GM10847 (cell line): ENCODE measurements around the gene NDFIP2.

Experiments
- POLR2A ChIP-seq: IDR thresholded peaks from 2 replicates; pipeline ENCODE4 v1.6.1; 2011; ENCODE audit not compliant: insufficient read length; ENCODE audit errors: extremely low read depth

NDFIP2 gene

DNA sequence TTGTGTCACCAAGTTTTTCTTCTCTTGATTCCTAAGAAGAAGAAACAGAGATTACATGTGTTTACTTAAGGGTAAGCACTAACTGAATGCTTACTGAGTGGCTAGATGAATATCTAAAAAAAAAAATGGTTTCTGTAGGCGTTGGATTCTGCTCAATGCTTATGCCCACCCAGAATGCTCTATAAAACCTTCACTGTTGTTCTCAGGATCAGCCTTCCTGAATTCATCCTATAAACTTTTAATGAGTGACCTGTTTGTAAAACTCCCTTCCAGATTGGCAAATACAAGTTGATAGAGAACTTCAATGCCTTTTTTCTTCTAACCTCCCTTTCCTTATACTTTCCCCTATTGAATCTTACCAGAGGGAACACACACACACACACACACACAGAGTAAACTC lies 90.2 kb downstream of the NDFIP2 start:
- no peak for TF ChIP-seq POLR2A

DNA sequence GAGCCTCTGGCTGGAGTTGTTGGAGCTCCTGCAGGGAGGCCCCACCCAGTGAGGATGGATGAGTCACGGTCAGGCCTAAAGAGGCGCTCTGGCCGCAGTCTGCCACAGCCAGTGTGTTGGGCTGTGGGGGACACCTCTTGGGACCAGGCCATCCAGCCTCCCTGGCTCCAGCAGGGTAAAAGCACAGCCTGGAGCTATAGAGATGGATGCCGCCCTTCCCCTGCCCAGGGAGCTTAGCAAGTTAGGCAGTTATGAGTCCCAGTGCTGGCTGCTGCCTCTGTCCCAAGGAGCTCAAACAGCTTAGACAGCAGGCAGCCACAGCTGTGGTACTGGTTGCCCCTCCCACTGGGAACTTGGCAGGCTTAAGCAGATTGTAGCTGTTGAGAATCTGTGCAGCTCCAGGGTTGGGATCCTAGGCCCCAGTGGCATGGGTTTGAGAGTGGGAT lies 100.9 kb downstream of the NDFIP2 start:
- TF ChIP-seq POLR2A, result no peak

DNA sequence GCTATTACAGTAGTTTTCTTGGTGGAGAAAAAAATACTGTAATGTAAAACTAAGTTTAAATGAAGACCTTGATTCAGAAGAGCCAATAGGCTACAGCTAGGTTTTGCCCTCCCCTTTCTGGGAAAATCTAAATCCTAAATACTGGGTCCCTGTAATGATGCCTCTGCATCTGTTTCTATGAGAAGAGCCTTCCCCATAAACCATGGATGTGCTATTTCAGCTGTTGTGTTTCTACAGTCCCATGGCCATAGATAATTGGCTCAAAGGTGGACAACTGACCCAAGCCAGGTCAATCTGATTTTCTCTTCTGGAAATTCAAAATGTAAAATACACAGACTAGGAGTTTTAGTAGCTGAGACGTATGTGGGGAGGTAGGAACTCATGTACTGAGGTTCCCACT lies 101.9 kb downstream of the NDFIP2 start:
- no peak for TF ChIP-seq POLR2A

DNA sequence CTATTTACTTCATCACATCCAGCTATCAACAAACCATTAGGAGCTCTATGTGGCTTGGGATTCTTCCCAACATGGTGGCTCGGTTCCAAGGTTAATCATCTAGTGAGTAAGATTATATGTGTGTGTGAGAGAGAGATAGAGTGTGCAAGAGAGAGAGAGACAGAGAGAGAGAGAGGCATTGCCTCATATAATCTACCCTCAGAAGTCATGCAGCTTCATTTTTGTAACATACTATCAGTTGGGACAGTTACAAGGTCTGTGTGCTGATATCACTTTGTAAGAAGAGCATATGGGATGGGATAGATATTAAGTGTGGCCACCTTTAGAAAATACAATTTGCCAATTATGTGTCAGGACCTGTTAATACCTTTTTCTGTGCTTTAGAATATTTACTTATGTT lies 104.1 kb downstream of the NDFIP2 start:
- TF ChIP-seq POLR2A, result no peak

DNA sequence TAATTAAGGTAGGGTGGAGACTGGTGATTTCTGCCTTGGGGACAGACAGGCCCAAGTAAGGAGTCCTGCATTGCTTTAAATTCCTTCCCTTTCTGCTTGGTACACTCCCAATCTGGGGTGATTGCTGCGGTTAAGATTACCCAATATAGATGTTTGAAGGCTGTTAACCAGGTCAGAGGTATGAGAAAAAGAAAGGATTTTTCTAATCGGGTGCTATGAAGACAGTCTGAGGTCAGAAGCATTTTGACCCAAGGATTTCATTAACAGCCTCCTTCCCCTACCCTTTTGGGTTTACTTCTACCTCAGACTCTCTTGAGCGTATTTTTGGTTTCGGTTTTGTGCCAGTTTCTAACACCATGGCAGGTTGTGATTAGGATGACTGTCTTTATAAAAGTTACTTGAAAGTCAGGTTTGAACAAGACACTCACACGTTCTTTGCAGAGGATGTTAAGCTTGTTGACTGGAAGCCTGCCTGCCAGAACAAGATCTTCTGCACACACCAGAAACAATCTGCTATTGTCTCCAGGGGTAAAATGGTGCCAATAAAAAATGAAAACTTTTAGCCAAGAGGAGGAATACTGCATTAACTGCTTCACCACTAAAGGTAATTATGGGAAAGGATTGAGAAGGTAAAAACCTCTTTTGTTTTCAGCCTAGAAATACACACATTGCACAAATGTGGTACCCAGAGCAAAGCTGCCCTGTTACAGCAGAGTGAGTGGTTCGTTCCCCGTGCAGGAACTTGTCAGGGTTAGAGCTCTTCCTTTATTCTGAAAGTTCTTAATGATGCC lies 108.8 kb downstream of the NDFIP2 start:
- no peak for TF ChIP-seq POLR2A

DNA sequence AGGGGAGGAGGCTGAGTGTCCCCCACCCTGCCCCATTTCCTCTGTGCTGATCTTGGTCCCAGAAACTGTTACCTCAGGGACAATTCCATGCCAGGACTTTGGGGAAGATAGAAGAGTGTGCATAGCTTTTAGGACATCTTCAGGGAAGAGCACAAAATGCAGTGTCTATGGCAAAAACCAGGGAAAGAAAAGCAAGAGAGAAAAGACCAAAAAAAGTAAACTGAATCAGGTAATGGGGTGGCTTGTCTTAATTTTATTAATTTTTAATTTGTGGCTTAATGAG lies 109.4 kb downstream of the NDFIP2 start:
- TF ChIP-seq POLR2A, result no peak

DNA sequence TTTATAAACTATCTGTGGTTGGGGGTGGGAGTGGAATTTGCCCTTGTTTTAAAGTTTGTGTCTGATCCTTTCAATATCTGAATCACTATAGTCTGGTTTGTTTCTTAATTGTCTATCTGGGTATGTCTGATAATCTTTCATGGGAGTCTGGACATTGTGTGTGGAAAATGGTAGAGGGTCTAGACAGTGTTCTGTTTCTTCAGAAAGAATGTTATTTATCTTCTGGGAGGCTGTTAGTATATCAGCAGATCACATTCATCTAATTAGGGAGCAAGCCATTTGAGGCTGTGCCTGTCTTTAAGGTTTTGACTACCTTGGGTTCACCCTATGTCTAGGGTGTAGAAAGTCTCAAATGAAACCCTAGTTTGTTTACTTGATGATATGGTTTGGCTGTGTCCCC lies 110.5 kb downstream of the NDFIP2 start:
- TF ChIP-seq POLR2A, result no peak

DNA sequence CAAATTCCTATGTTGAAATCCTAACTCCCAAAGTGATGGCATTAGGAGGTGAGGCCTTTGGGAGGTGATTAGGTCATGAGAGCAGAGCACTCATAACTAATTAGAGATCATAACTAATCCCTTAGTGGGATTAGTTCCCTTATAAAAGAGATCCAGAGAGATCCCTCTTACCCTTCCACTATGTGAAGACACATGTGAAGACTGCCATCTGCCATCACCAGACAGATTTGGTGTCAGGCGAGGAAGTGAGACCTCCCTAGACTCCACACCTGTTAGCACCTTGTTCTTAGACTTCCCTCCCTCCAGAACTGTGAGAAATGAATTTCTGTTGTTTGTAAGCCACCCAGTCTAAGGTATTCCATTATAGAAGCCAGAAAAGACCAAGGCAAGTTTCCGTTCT lies 112.2 kb downstream of the NDFIP2 start:
- no peak for TF ChIP-seq POLR2A

DNA sequence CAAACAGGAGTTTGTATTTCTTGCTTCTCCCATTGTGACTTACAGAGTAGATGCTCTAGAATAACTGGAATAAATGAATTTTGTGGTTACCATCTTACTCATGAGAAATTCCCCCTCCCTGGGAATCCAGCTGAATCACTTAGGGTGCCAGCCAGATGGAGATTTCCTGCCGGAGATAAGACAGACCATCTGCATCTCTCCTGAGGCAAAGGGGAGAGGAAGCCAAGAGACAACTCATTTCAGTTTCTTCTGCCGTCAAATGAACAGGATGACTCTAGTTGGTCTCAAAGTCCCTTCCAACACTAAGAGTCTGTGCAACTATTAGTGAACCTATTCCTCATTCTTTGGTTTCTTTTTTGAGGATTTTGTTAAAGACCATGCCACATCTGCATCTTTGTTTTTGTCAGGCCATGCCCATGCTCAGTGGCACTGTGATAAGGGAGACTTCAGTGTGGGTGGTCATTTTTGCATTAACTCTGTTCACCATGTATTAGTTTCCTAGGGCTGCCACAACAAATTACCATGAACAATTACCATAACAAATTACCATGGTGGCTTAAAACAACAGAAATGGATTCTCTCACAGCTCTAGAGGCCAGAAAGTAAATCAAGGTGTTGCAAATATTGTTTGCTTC lies 112.8 kb downstream of the NDFIP2 start:
- TF ChIP-seq POLR2A, result no peak

DNA sequence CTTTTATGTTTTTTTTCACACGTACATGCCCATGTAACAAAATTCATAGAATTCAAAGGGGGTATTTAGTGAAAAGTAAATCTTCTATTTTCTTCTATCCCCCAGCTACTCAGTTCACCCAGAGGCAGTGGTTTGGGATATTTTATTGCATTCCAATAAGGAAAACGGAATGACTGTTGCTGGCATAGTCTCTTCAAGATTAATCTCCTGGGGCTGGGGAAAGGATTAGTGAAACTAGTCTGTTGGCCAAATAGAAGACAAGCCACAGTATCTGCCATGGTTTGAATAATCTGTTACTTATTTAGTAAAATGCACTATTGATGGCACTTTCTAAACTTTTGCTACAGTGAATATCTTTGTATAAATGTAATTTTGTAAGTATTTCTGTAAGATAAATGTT lies 122.0 kb downstream of the NDFIP2 start:
- TF ChIP-seq POLR2A, result no peak

DNA sequence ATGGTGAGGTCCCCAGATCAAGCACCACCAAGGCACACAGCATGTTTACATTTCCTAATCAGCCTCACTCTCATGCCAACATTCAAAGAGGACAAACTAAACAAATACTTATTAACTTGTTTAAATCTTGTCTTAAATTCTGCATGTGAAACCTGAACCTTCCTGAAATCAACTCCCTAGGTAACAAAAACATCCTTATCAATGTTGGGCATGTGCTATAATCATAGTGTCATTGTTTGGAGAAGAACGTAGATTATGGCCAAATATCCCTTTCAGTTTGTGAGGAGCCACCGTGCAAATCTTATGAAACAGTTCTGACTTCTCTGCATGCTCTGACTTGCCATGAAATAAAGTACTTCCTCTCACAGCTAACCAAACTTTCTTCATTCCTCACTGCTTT lies 123.8 kb downstream of the NDFIP2 start:
- TF ChIP-seq POLR2A, result no peak
